CD4-positive, alpha-beta T cell treated with Interleukin-17A for 4 hours (primary cell): ENCODE data around the gene FBLIM1.
A peak's percentile ranks its signal among the peaks of the same experiment; 100 is the strongest.

ENCODE experiments used
- DNase-seq: peaks from one replicate; pipeline ENCODE4 v3.0.0-alpha.2; 2020; ENCODE audit warnings: mixed read lengths

FBLIM1 gene

GRCh38 chr1:15748690-15749398, 9.8 kb upstream of the FBLIM1 start:
- DNase-seq: no peak

DNA sequence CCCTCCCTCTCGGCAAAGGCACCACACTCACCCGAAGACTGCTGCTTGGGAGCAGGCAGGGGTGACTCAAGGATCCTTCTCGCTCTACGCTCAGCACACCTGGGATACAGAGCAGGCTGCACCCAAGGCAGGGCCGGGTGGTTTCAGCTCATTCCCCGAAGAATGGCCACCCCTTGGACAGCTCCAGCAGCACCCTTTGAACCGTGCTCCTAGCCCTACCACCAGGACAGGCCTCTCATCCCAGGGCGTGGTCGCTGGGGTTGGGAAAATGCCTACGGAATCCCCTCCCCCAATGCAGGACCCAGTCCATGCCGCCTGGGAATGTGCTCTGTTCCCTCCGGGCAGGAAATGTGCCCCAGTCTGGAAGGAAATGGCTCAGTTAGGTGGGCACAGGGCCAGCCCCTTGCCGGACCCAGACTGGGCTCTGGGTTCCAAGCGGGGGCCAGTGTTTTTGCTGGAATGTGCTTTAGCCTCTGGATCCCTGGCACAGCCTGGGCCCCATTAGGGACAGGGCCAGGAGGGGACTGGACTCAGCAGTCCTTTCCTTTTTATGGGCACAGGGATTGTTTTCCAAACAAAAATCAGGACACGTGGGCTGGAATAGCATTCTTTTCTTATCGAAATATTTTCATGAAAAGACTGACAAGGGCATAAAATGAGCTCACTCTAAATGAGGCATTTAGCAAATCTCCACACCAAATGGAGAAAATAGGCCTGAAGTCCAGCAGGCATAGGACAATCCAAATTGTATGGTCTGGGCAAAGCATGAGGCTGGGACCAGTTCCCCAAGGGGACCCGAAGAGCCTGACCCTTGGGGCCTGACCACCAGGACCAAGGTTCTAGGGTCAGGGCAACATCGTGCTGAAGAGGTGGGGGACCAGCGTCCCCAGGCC, 8.9 kb upstream of the FBLIM1 start:
- no peak for DNase-seq

DNA sequence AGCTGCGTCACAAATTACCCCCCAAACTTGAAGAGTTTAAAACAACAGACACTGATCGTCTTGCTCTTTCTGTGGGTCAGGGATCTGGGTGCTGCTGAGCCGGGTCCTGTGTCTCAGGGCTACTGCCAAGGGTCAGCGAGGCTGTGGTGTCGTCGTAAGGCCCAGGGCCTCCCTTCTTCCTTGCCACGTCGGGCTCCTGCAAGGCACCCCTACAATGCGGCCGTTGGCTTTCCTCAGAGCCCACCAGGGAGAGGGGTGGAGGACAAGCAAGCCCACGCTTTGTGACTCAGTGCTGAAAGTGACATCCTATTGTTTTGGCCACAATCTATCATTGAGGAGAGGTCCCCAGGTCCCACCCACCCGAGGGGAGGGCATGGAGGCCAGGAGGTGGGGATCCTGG, 7.7 kb upstream of the FBLIM1 start:
- DNase-seq: no peak

DNA sequence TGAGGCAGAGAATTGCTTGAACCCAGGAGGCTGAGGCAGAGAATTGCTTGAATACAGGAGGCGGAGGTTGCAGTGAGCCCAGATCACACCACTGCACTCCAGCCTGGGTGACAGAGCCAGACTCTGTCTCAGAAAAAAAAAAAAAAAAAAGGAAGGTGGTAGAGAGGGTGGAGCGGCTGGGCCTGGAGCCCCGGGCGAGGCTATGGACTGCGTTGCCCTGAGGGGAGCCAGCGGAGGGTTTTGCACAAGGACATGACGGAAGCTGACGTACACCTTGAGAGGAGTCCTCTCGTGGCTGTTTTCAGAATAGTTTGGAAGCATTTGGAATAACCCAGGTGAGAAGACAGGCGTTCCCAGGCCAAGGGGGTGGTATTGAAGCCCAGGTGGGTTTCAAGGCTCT, 6.9 kb upstream of the FBLIM1 start:
- no peak for DNase-seq

GRCh38 chr1:15753776-15754175, 4.8 kb upstream of the FBLIM1 start:
- no peak for DNase-seq

GRCh38 chr1:15755021-15755645, 3.5 kb upstream of the FBLIM1 start:
- no peak for DNase-seq

DNA sequence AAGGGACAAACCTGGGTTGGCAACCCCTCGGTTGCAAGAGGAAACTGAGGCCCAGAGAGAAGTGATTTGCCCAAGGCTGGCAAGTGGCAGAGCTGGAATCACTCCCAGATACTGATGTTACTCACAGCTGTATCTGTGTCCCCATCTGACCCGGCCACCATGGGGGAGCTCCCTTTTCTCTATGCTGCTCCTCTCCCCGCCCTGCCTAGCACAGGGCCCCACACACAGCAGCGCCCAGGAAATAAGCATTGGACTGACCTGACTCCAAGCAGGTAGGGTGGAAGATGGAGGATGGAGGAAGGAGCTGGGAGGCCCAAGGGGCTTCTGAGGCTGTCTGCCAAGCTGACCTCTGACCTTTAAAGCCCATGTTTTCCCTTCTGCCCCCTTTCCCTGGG, 3.0 kb upstream of the FBLIM1 start:
- DNase-seq: no peak

GRCh38 chr1:15756143-15757015, 2.2 kb upstream of the FBLIM1 start:
- peak; percentile 45 for DNase-seq

GRCh38 chr1:15757016-15757543, 1.5 kb upstream of the FBLIM1 start:
- DNase-seq: no peak

GRCh38 chr1:15757575-15758342, 836 bp upstream of the FBLIM1 start:
- DNase-seq: no peak

- no peak for DNase-seq
These were observed 512 bp downstream of the FBLIM1 start for GRCh38 chr1:15758953-15759661.

DNA sequence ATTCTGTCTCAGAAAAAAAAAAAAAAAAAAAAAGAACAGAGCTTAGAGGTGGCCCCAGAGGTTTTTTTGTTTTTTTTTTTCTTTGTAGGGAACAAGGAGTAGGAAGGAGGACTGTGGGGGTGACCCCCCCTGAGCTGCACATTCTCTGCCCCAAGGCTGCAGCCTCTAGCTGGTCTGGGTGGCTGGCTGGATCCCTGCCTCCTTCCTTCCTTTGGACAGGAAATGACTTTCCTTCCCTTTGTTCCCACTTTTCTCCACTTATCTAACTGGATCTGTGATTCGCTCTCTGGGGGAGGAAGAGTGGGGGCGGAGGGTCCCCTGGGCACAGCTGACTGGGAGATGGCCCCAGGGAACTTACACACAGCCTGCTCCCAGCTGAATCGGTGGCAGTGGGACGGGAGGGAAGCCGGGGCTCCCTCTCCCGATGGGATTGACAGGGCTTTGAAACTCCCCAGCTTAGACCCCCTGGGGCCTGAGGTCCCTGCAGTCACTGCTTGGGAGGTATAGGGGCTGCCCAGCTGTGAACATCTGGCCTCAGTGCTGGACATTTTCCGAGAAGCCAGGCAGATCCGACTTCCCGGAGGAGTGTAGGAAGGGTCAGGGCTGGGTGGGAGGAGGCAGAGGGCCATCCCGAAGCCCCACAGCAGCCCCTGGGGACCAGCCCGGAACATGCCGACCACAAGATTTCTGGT, 2.1 kb downstream of the FBLIM1 start:
- DNase-seq: no peak

DNA sequence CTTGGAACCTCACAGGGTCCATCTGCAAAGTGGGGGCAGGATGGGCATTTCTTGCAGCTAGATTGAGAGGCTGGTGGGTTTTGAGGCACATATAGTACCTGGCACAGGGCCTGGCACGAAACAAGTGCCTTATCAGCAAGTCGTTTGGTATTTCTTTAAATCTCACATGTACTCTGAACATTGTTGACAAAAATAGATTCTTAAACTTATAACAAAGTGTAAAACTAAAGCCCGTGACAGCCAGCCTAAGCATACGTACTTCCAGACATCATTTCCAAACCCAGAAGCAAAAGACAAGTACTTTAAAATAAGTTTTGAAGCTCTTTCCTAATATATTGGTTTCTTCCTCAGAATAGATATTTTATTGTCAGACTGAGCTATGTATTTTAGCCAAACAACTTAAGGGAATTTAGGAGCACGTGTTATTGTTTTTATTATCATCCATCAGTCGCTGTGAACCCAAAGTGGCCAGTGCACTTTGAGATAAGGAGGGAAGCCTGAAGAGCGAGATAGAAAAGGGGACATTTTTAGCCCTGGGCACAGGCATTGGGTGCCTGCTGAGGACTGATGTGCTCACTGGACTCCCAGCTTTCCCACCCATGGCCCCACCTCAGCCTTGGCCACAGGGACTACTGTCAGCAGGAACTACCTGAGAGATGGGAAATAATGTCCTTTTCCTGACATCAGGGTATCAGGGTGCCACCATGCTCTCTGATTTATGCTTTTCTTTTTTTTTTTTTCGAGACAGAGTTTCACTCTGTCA, 3.0 kb downstream of the FBLIM1 start:
- no peak for DNase-seq

DNA sequence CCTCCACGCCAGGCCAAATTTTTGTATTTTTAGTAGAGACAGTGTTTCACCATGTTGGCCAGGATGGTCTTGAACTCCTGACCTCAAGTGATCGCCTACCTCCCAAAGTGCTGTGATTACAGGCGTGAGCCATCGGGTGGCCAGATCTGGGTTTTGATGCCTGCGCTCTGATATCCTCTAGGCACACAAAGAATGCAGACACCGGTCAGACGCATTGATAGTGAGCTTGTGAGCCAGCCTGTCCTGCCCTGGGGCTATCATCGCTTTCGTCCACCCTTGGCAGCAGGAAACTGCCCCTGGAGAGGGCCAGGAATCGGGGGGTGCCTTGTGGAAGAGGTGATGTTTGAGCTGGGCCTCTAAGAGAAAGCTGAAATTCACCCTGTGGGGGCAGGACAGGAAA, 4.0 kb downstream of the FBLIM1 start:
- DNase-seq: no peak

DNA sequence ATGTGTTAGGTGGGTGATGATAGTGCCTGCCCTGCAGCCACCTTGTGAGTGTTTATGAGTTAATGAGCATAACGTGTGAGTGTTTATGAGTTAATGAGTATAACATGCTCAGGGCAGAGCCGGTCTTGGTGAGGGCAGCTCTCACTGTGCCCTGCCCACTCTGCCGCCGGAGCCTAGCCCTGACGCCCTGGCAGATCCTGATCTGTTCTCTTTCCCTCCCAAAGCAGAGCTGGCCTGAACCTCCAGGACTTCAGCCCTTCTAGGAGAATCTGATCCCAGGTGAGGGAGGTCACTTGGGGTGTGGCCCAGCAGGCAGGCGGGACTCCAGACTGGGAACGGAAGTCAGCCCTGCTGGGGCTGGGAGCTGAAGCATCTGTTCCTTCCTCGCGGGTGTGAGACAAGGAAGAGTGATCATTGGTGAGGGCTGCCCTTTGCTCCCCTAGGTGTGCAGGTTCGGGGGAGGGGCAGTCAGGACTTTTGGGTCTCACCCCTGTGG, 5.7 kb downstream of the FBLIM1 start:
- no peak for DNase-seq

- DNase-seq: no peak
These were observed 6.3 kb downstream of the FBLIM1 start for GRCh38 chr1:15764890-15765289.

DNA sequence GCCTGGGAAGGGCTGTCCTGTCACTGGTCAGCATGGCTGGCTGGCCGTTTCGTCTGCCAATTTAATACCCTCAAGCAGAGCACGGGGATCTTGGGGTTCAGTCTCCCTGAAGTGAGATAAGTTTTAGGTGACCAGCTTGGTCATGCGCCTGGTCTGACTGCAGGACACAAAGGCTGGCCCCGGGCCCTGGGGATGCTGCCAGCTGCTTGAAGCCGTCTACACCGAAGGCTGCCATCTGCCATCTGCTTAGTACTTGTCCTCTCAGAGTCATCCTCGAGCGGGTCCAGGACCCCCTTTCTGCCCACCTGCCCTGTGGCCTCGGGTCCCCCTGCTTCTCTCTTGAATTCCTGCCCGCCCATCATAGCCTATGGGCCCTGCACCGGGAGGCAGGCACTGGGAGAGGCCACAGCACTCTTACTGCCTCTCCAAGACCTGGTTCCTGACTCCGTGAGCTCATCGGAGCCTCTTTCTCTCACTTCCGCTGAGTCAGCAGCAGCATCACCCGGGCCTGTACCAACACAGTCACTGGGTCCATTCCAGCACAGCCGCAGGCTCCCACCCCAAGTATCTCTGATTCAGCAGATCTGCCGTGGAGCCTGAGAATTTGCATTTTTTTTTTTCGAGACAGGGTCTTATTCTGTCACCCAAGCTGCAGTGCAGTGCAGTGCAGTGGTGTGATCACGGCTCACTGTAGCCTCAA, 7.0 kb downstream of the FBLIM1 start:
- DNase-seq: no peak

- no peak for DNase-seq
These were observed 9.3 kb downstream of the FBLIM1 start for GRCh38 chr1:15767941-15768340.

DNA sequence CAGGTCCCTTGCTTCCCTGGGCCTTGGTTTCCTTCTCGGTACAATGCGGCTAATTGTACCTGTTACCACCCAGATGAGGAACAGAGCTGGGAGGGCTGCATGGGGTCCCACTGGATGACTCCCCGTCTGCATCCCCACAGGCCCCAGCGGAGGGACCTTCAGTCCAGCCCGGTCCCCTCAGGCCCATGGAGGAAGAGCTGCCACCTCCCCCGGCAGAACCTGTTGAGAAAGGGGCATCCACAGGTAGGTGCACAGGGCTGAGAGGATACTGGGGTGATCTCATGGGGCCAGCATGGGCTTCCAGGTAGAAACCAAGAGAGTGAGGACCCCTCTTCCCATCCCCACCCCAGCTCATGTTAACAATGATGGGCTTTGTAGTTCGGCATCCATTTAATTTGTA, 9.8 kb downstream of the FBLIM1 start:
- no peak for DNase-seq
